Neural cell (in vitro differentiated cells): ENCODE data around the gene CCNG2.

Experiments
- CTCF ChIP-seq: fragments of 450-650 bp; IDR thresholded peaks from 2 replicates; pipeline ENCODE4 v1.5.1; 2014; ENCODE audit warnings: antibody characterized with exemption, mild to moderate bottlenecking, moderate library complexity; ENCODE audit not compliant: poor library complexity, severe bottlenecking
- EZH2 ChIP-seq: fragments of 200-600, 300-800 bp; shearing (Covaris generic), sonication (generic); IDR thresholded peaks from 2 replicates; pipeline ENCODE4 v1.6.1; 2014; ENCODE audit warnings: antibody characterized with exemption, low read length, borderline replicate concordance, mild to moderate bottlenecking; ENCODE audit not compliant: insufficient read depth, poor library complexity, severe bottlenecking
- MXI1 ChIP-seq: fragments of 450-650 bp; conservative IDR thresholded peaks from 2 replicates; pipeline ENCODE4 v1.6.1; 2014; ENCODE audit warnings: antibody characterized with exemption, mild to moderate bottlenecking; ENCODE audit not compliant: poor library complexity, severe bottlenecking
- POLR2AphosphoS5 ChIP-seq: IDR thresholded peaks from 2 replicates; pipeline ENCODE4 v1.6.1; 2012
- RAD21 ChIP-seq: fragments of 450-650 bp; conservative IDR thresholded peaks from 2 replicates; pipeline ENCODE4 v1.6.1; 2014; ENCODE audit warnings: antibody characterized with exemption, mild to moderate bottlenecking, moderate library complexity
- TAF1 ChIP-seq: IDR thresholded peaks from 2 replicates; pipeline ENCODE4 v1.6.1; 2012; ENCODE audit warnings: low read depth

GRCh38 chr4:77127837-77128621 lies 29.0 kb upstream of the CCNG2 start:
- no peak for TF ChIP-seq TAF1
- no peak for TF ChIP-seq CTCF
- TF ChIP-seq EZH2 = no peak
- no peak for TF ChIP-seq POLR2AphosphoS5
- no peak for TF ChIP-seq MXI1
- TF ChIP-seq RAD21 = no peak
